Lung (tissue), 12 donors: ENCODE results near the gene CCDC85C. TPM values are rescaled to one million over a fixed set of nuclear protein-coding genes. Genes with fewer than 3 reads are reported as not detected.
A peak's percentile ranks its signal among the peaks of the same experiment; 100 is the strongest.

Source experiments
- ATAC-seq: fragments of 200-7000 bp; cut with Tn5 transposase; one replicate; pipeline ENCODE4 v1.9.1; 2020; ENCODE audit warnings: moderate number of reproducible peaks; ENCODE audit not compliant: insufficient read depth, low FRiP score
- DNase-seq, 3 donors: peaks; one replicate each; pipeline ENCODE4 v3.0.0-alpha.2; 2013 to 2017
- H3K27ac ChIP-seq, 2 donors: one replicate each; pipeline ENCODE4 v1.5.1; 2013; ENCODE audit warnings: mild to moderate bottlenecking in 2 of 2, moderate library complexity in 2 of 2, control low read depth in 1 of 2, inconsistent platforms in 1 of 2, low read depth in 1 of 2, low read length in 1 of 2
- H3K27me3 ChIP-seq, 3 donors: one replicate each; pipeline ENCODE4 v1.5.1; 2013; ENCODE audit warnings: low read length in 2 of 3; ENCODE audit not compliant: control insufficient read depth in 3 of 3, insufficient read depth in 3 of 3
- H3K36me3 ChIP-seq, 4 donors: one replicate each; pipeline ENCODE4 v1.5.1; 2013; ENCODE audit warnings: low read length in 4 of 4, mild to moderate bottlenecking in 1 of 4, moderate library complexity in 1 of 4; ENCODE audit not compliant: control insufficient read depth in 4 of 4, insufficient read depth in 4 of 4
- H3K4me1 ChIP-seq, 5 donors: one replicate each; pipeline ENCODE4 v1.5.1; 2013; ENCODE audit warnings: low read length in 5 of 5, mild to moderate bottlenecking in 2 of 5, moderate library complexity in 1 of 5; ENCODE audit not compliant: control insufficient read depth in 5 of 5, insufficient read depth in 5 of 5
- H3K4me3 ChIP-seq: one replicate; pipeline ENCODE4 v1.5.1; 2013; ENCODE audit warnings: mild to moderate bottlenecking, control low read depth, moderate library complexity
- H3K9ac ChIP-seq, 2 donors: one replicate each; pipeline ENCODE4 v1.5.1; 2013; ENCODE audit warnings: low read length in 2 of 2, control low read depth in 1 of 2; ENCODE audit not compliant: insufficient read depth in 1 of 2
- H3K9me3 ChIP-seq, 4 donors: one replicate each; pipeline ENCODE4 v1.5.1; 2013; ENCODE audit warnings: low read length in 3 of 4, mild to moderate bottlenecking in 1 of 4, moderate library complexity in 1 of 4; ENCODE audit not compliant: control insufficient read depth in 4 of 4, insufficient read depth in 3 of 4
- CTCF ChIP-seq: IDR thresholded peaks from 2 replicates; pipeline ENCODE4 v1.5.1; 2012; ENCODE audit warnings: mild to moderate bottlenecking; ENCODE audit errors: control extremely low read depth, extremely low read depth
- WGBS, 2 donors: extraction: QIAGEN DNeasy Blood & Tissue Kit; methylation state at CpG; one replicate each; pipeline ENCODE4 v1.1.7; 2013; 5-methylcytosine and 5-hydroxymethylcytosine counted together
- polyA plus RNA-seq, 2 donors: library from polyadenylated mRNA; stranded (reverse); fragments of 200-250 nt; gene quantifications; one replicate each; pipeline ENCODE4 v1.2.1, GENCODE V29; 2013
- total RNA-seq, 2 donors: library from RNA; depleted of rRNA in 1 of 2; stranded (reverse); fragments of >200 nt in 1 of 2; gene quantifications; one replicate each; pipeline ENCODE4 v1.2.1, GENCODE V29; 2014 to 2021
- donor health status: control.
- donor health status: control.
- donor health status: Bipolar disorder and iron deficiency.
- donor health status: healthy.
- donor health status: DM: yes; HTN: yes; CAD: no.

CCDC85C gene
- total and polyA plus RNA-seq, 4 donors, result 2.8 to 19.8 (median 17.6) TPM

- WGBS, 2 donors, result 80 to 96% methylated on average over 11 of the region's 11 CpGs
- peak in 1 of 3 donors; percentile 8 for DNase-seq
- ATAC-seq, result no peak
Measured at GRCh38 chr14:99520571-99521081, 83.4 kb downstream of the CCDC85C start.

GRCh38 chr14:99519931-99520421, 84.0 kb downstream of the CCDC85C start:
- H3K27ac ChIP-seq, result no peak overlapping the region
- no peak for TF ChIP-seq CTCF
- 87 to 89% methylated on average over 6 of the region's 6 CpGs for WGBS, 2 donors
- H3K9ac ChIP-seq, result no peak overlapping the region
- no peak overlapping the region for H3K4me3 ChIP-seq
- peaks cover 0 to 25% (median 13%) of the 10 kb centered on the region in 5 donors for H3K4me1 ChIP-seq
- peaks cover 0 to 2% (median 0%) of the 10 kb centered on the region in 4 donors for H3K9me3 ChIP-seq
- no peak for ATAC-seq
- no peaks in the 10 kb centered on the region for H3K27me3 ChIP-seq
- DNase-seq, result no peak
- peaks cover 0 to 4% (median 0%) of the 10 kb centered on the region in 4 donors for H3K36me3 ChIP-seq

More at GRCh38 chr14:99520571-99521081, 83.4 kb downstream of the CCDC85C start:
- Histone ChIP-seq H3K4me3 (no peak overlapping the region), H3K9me3 (peaks cover 0 to 2% (median 0%) of the 10 kb centered on the region in 4 donors), H3K27me3 (no peaks in the 10 kb centered on the region), H3K4me1 (peaks cover 0 to 25% (median 14%) of the 10 kb centered on the region in 5 donors), H3K36me3 (no peaks in the 10 kb centered on the region), H3K9ac (no peak overlapping the region), H3K27ac (no peak overlapping the region)
- no peak for TF ChIP-seq CTCF

GRCh38 chr14:99519347-99519881, 84.6 kb downstream of the CCDC85C start:
- no peak overlapping the region for H3K27ac ChIP-seq
- no peak for ATAC-seq
- WGBS, 2 donors, result 93 to 96% methylated on average over 8 of the region's 8 CpGs

More at GRCh38 chr14:99519347-99519881, 84.6 kb downstream of the CCDC85C start:
- Histone ChIP-seq H3K4me1 (peaks cover 0 to 24% (median 8%) of the 10 kb centered on the region in 5 donors), H3K9me3 (peaks cover 0 to 2% (median 0%) of the 10 kb centered on the region in 4 donors), H3K4me3 (no peak overlapping the region), H3K9ac (no peak overlapping the region), H3K36me3 (peaks cover 0 to 10% (median 0%) of the 10 kb centered on the region in 4 donors), H3K27me3 (no peaks in the 10 kb centered on the region)
- peak in 1 of 3 donors; percentile 11 for DNase-seq
- TF ChIP-seq CTCF, result no peak
